GM18526 (cell line): Measurements from ENCODE around the gene STRAP.

Experiments
- POLR2A ChIP-seq: IDR thresholded peaks from 3 replicates; pipeline ENCODE4 v1.6.1; 2011; ENCODE audit not compliant: insufficient read length; ENCODE audit errors: extremely low read depth

Gene STRAP

GRCh38 chr12:15882118-15882971 is at the start of gene STRAP:
Gene STRAP (plus strand): TSS chr12:15882387. CDS start chr12:15882708, 321 bp downstream.
- TF ChIP-seq POLR2A = peak; percentile 97

- no peak for TF ChIP-seq POLR2A
Measured at GRCh38 chr12:15834575-15834974, 47.6 kb upstream of the STRAP start.

GRCh38 chr12:15837141-15837790 is 44.9 kb upstream of the STRAP start:
- no peak for TF ChIP-seq POLR2A

- no peak for TF ChIP-seq POLR2A
Measured at GRCh38 chr12:15839041-15839440, 43.1 kb upstream of the STRAP start.

GRCh38 chr12:15839682-15840081 is 42.5 kb upstream of the STRAP start:
- no peak for TF ChIP-seq POLR2A

- no peak for TF ChIP-seq POLR2A
Measured at GRCh38 chr12:15842108-15842507, 40.1 kb upstream of the STRAP start.

GRCh38 chr12:15846887-15847286 is 35.3 kb upstream of the STRAP start:
- no peak for TF ChIP-seq POLR2A

- no peak for TF ChIP-seq POLR2A
Measured at GRCh38 chr12:15848606-15849005, 33.6 kb upstream of the STRAP start.

- no peak for TF ChIP-seq POLR2A
Measured at GRCh38 chr12:15851045-15851620, 31.1 kb upstream of the STRAP start.

GRCh38 chr12:15851919-15852318 is 30.3 kb upstream of the STRAP start:
- TF ChIP-seq POLR2A = no peak

GRCh38 chr12:15852383-15852782 is 29.8 kb upstream of the STRAP start:
- no peak for TF ChIP-seq POLR2A

- no peak for TF ChIP-seq POLR2A
Measured at GRCh38 chr12:15853877-15854276, 28.3 kb upstream of the STRAP start.

GRCh38 chr12:15854916-15855315 is 27.3 kb upstream of the STRAP start:
- TF ChIP-seq POLR2A = no peak

GRCh38 chr12:15855646-15856045 is 26.5 kb upstream of the STRAP start:
- no peak for TF ChIP-seq POLR2A

GRCh38 chr12:15856097-15856982 is 25.8 kb upstream of the STRAP start:
- TF ChIP-seq POLR2A = no peak
